ENCODE data around the gene CDC25A. TPM values are rescaled to one million over a fixed set of nuclear protein-coding genes. Genes with fewer than 3 reads are reported as not detected.

CDC25A gene
- total RNA-seq, 1 donor from 2014 or later: 3.5 TPM

- Mint-ChIP-seq H3K4me1 (ENCODE audit: unreplicated experiment) (peaks cover 5% of the 10 kb centered on the region), H3K4me3 (ENCODE audit: unreplicated experiment) (no peak overlapping the region), H3K27me3 (ENCODE audit: unreplicated experiment) (peaks cover 3% of the 10 kb centered on the region), H3K9me3 (ENCODE audit: unreplicated experiment) (no peaks in the 10 kb centered on the region), H3K27ac (ENCODE audit: unreplicated experiment) (no peak overlapping the region), H3K36me3 (ENCODE audit: unreplicated experiment) (no peaks in the 10 kb centered on the region)
- DNase-seq (ENCODE audit: extremely low spot score, unreplicated experiment): no peak
- TF ChIP-seq CTCF (IDR thresholded peaks at IDR 0.05): no peak
These were observed 77.8 kb downstream of the CDC25A start for GRCh38 chr3:48110463-48110862.

GRCh38 chr3:48107227-48107626 is 81.0 kb downstream of the CDC25A start:
- DNase-seq (ENCODE audit: extremely low spot score, unreplicated experiment): no peak
- no peaks in the 10 kb centered on the region for H3K36me3 Mint-ChIP-seq (ENCODE audit: unreplicated experiment)
- H3K4me1 Mint-ChIP-seq (ENCODE audit: unreplicated experiment): peaks cover 3% of the 10 kb centered on the region
- H3K27me3 Mint-ChIP-seq (ENCODE audit: unreplicated experiment): peaks cover 3% of the 10 kb centered on the region
- H3K4me3 Mint-ChIP-seq (ENCODE audit: unreplicated experiment): no peak overlapping the region
- no peaks in the 10 kb centered on the region for H3K9me3 Mint-ChIP-seq (ENCODE audit: unreplicated experiment)
- H3K27ac Mint-ChIP-seq (ENCODE audit: unreplicated experiment): no peak overlapping the region
- no peak for TF ChIP-seq CTCF (IDR thresholded peaks at IDR 0.05)

Small RNA genes lying within 50 kb of the gene (microRNA-seq; reads per million reads assigned to microRNA genes)
- gene MIR4443 (ENCODE audit: unreplicated experiment): 4.4 reads per million

Other genes starting within 250 kb of the CDC25A start
- 275 and 295 TPM in 2 replicates for gene MAP4, start 172.0 kb downstream of the CDC25A start, total RNA-seq
- not detected in 2 replicates for gene CAMP, start 35.1 kb upstream of the CDC25A start, total RNA-seq
- 11.0 and 11.3 TPM in 2 replicates for gene ZNF589, start 52.7 kb upstream of the CDC25A start, total RNA-seq
- gene NME6, start 113.0 kb upstream of the CDC25A start, total RNA-seq: 20.2 and 26.4 TPM in 2 replicates
- not detected in 2 replicates for gene SPINK8, start 145.2 kb upstream of the CDC25A start, total RNA-seq
- not detected in 2 replicates for gene FBXW12, start 183.8 kb upstream of the CDC25A start, total RNA-seq
- gene PLXNB1, start 241.7 kb upstream of the CDC25A start, total RNA-seq: 76.7 and 88.2 TPM in 2 replicates

Data from osteocyte (in vitro differentiated cells).